GM10847 (cell line): Measurements from ENCODE around the gene CHRM1.

Source experiments
- POLR2A ChIP-seq: IDR thresholded peaks from 2 replicates; pipeline ENCODE4 v1.6.1; 2011; ENCODE audit not compliant: insufficient read length; ENCODE audit errors: extremely low read depth

The CHRM1 gene

GRCh38 chr11:62930666-62931065 lies 9.5 kb upstream of the CHRM1 start:
- TF ChIP-seq POLR2A: no peak

- TF ChIP-seq POLR2A: no peak
Measured at GRCh38 chr11:62930157-62930556, 9.0 kb upstream of the CHRM1 start.

- TF ChIP-seq POLR2A: no peak
Measured at GRCh38 chr11:62928011-62928410, 6.8 kb upstream of the CHRM1 start.

- no peak for TF ChIP-seq POLR2A
Measured at GRCh38 chr11:62926680-62927455, 5.7 kb upstream of the CHRM1 start.

GRCh38 chr11:62925745-62926679 lies 4.8 kb upstream of the CHRM1 start:
- TF ChIP-seq POLR2A: no peak

- TF ChIP-seq POLR2A: no peak
Measured at GRCh38 chr11:62925308-62925707, 4.1 kb upstream of the CHRM1 start.

GRCh38 chr11:62923601-62924411 lies 2.6 kb upstream of the CHRM1 start:
- TF ChIP-seq POLR2A: no peak

- TF ChIP-seq POLR2A: no peak
Measured at GRCh38 chr11:62922653-62923431, 1.7 kb upstream of the CHRM1 start.

GRCh38 chr11:62922189-62922589 lies 1.0 kb upstream of the CHRM1 start:
- TF ChIP-seq POLR2A: no peak

- no peak for TF ChIP-seq POLR2A
Measured at GRCh38 chr11:62921573-62922188, 518 bp upstream of the CHRM1 start.

- no peak for TF ChIP-seq POLR2A
Measured at GRCh38 chr11:62919898-62920640, 1.1 kb downstream of the CHRM1 start.

- no peak for TF ChIP-seq POLR2A
Measured at GRCh38 chr11:62919476-62919875, 1.7 kb downstream of the CHRM1 start.

GRCh38 chr11:62918531-62918930 lies 2.6 kb downstream of the CHRM1 start:
- TF ChIP-seq POLR2A: no peak
